ENCODE measurements around the gene PLLP.

Gene PLLP

GRCh38 chr16:57329718-57330327 is 45.4 kb upstream of the PLLP start:
- Histone ChIP-seq H3K9ac (ENCODE audit: low read depth, low read length) (no peak overlapping the region), H3K4me2 (ENCODE audit: insufficient read depth, low read length) (no peak overlapping the region), H3K27me3 (ENCODE audit: insufficient read depth, low read length, poor library complexity) (no peaks in the 10 kb centered on the region), H3K4me1 (ENCODE audit: insufficient read depth, low read length) (no peaks in the 10 kb centered on the region), H3K79me2 (ENCODE audit: insufficient read depth, low read length) (no peaks in the 10 kb centered on the region), H3K4me3 (ENCODE audit: low read depth in 1 of 2, low read length in 2 of 2) (no peak overlapping the region), H3K9me3 (ENCODE audit: insufficient read depth, low read length, severe bottlenecking) (no peaks in the 10 kb centered on the region), H4K20me1 (ENCODE audit: insufficient read depth, low read length) (no peaks in the 10 kb centered on the region), H3K27ac (ENCODE audit: low read length) (no peak overlapping the region), H2AFZ (ENCODE audit: low read depth, low read length) (no peak overlapping the region), H3K36me3 (ENCODE audit: insufficient read depth, low read length) (no peaks in the 10 kb centered on the region)
- no peak for DNase-seq
- no peak for ATAC-seq (ENCODE audit: insufficient read depth, low read depth)
- TF ChIP-seq EZH2 (IDR thresholded peaks at IDR 0.05; ENCODE audit: borderline replicate concordance, low read depth, low read length, severe bottlenecking) (no peak), CTCF (IDR thresholded peaks at IDR 0.05; ENCODE audit: borderline replicate concordance, extremely low read depth, low read length, poor library complexity, severe bottlenecking) (no peak)

- DNase-seq (no peak), ATAC-seq (ENCODE audit: insufficient read depth, low read depth) (no peak)
- no peaks in the 10 kb centered on the region for H4K20me1 ChIP-seq (ENCODE audit: insufficient read depth, low read length)
- H3K79me2 ChIP-seq (ENCODE audit: insufficient read depth, low read length): no peaks in the 10 kb centered on the region
- H3K4me3 ChIP-seq (ENCODE audit: low read depth in 1 of 2, low read length in 2 of 2): no peak overlapping the region
- no peak overlapping the region for H3K4me2 ChIP-seq (ENCODE audit: insufficient read depth, low read length)
- no peaks in the 10 kb centered on the region for H3K9me3 ChIP-seq (ENCODE audit: insufficient read depth, low read length, severe bottlenecking)
- TF ChIP-seq CTCF (IDR thresholded peaks at IDR 0.05; ENCODE audit: borderline replicate concordance, extremely low read depth, low read length, poor library complexity, severe bottlenecking): no peak
- TF ChIP-seq EZH2 (IDR thresholded peaks at IDR 0.05; ENCODE audit: borderline replicate concordance, low read depth, low read length, severe bottlenecking): no peak
- H3K4me1 ChIP-seq (ENCODE audit: insufficient read depth, low read length): no peaks in the 10 kb centered on the region
- H3K36me3 ChIP-seq (ENCODE audit: insufficient read depth, low read length): no peaks in the 10 kb centered on the region
- H3K9ac ChIP-seq (ENCODE audit: low read depth, low read length): no peak overlapping the region
- no peak overlapping the region for H3K27ac ChIP-seq (ENCODE audit: low read length)
- H2AFZ ChIP-seq (ENCODE audit: low read depth, low read length): no peak overlapping the region
- no peaks in the 10 kb centered on the region for H3K27me3 ChIP-seq (ENCODE audit: insufficient read depth, low read length, poor library complexity)
Observed at GRCh38 chr16:57325458-57325857, 41.0 kb upstream of the PLLP start.

GRCh38 chr16:57324749-57325148 is 40.3 kb upstream of the PLLP start:
- Histone ChIP-seq H4K20me1 (ENCODE audit: insufficient read depth, low read length) (no peaks in the 10 kb centered on the region), H3K27me3 (ENCODE audit: insufficient read depth, low read length, poor library complexity) (no peaks in the 10 kb centered on the region), H2AFZ (ENCODE audit: low read depth, low read length) (no peak overlapping the region), H3K79me2 (ENCODE audit: insufficient read depth, low read length) (no peaks in the 10 kb centered on the region), H3K9ac (ENCODE audit: low read depth, low read length) (no peak overlapping the region), H3K9me3 (ENCODE audit: insufficient read depth, low read length, severe bottlenecking) (no peaks in the 10 kb centered on the region), H3K36me3 (ENCODE audit: insufficient read depth, low read length) (no peaks in the 10 kb centered on the region), H3K27ac (ENCODE audit: low read length) (no peak overlapping the region), H3K4me3 (ENCODE audit: low read depth in 1 of 2, low read length in 2 of 2) (no peak overlapping the region), H3K4me1 (ENCODE audit: insufficient read depth, low read length) (no peaks in the 10 kb centered on the region), H3K4me2 (ENCODE audit: insufficient read depth, low read length) (no peak overlapping the region)
- DNase-seq: no peak
- no peak for ATAC-seq (ENCODE audit: insufficient read depth, low read depth)
- TF ChIP-seq CTCF (IDR thresholded peaks at IDR 0.05; ENCODE audit: borderline replicate concordance, extremely low read depth, low read length, poor library complexity, severe bottlenecking): no peak

- ATAC-seq (ENCODE audit: insufficient read depth, low read depth): no peak
- Histone ChIP-seq H3K79me2 (ENCODE audit: insufficient read depth, low read length) (no peaks in the 10 kb centered on the region), H2AFZ (ENCODE audit: low read depth, low read length) (no peak overlapping the region), H3K4me2 (ENCODE audit: insufficient read depth, low read length) (no peak overlapping the region), H3K4me3 (ENCODE audit: low read depth in 1 of 2, low read length in 2 of 2) (no peak overlapping the region), H3K36me3 (ENCODE audit: insufficient read depth, low read length) (no peaks in the 10 kb centered on the region), H3K4me1 (ENCODE audit: insufficient read depth, low read length) (no peaks in the 10 kb centered on the region), H3K27me3 (ENCODE audit: insufficient read depth, low read length, poor library complexity) (no peaks in the 10 kb centered on the region), H3K27ac (ENCODE audit: low read length) (no peak overlapping the region), H3K9ac (ENCODE audit: low read depth, low read length) (no peak overlapping the region), H4K20me1 (ENCODE audit: insufficient read depth, low read length) (no peaks in the 10 kb centered on the region), H3K9me3 (ENCODE audit: insufficient read depth, low read length, severe bottlenecking) (no peaks in the 10 kb centered on the region)
- TF ChIP-seq EZH2 (IDR thresholded peaks at IDR 0.05; ENCODE audit: borderline replicate concordance, low read depth, low read length, severe bottlenecking): no peak
- DNase-seq: no peak
Observed at GRCh38 chr16:57319646-57320045, 35.2 kb upstream of the PLLP start.
